SIG-M5 (cell line): ENCODE data around the gene PACSIN1.

Experiments
- DNase-seq: peaks from one replicate; lab custom pipeline; 2025; lab: John Stamatoyannopoulos, UW

Gene PACSIN1

DNA sequence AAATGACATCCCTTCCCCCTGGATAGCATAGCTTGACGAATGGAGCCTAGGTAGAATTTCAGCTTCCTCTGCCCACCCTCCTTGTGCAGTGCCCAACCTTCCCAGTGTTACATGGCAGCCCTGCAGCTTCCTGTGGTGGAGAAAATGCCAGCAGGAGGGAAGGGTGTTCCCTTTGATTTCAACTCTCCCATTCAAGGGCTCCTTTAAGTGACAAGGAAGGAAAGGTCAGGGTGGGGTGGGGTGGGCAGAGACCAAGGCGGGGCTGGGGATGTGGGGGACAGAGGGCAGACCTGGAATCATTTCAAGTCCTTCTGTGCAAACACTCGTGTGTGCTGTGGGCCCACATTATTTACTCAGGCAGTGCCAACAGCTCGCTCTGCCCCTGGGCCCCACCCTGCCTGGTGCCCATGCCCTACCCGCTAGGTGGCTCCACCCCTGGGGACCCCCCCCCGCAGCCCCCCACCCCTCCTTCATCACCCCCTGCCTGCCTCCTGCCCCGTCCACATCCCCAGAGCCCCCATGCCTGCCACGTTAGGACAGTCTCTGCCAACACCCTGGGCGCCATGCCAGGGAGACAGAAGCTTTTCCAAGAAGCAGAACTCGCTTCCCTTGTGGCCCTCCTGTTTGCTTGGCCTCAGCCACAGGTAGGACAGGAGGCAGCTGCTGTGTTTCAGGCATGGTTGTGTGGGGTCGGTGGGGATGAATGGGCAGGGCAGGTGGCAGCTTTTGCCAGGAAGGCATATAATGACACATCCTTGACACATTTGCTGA, 80.9 kb downstream of the PACSIN1 start:
- DNase-seq, result no peak

DNA sequence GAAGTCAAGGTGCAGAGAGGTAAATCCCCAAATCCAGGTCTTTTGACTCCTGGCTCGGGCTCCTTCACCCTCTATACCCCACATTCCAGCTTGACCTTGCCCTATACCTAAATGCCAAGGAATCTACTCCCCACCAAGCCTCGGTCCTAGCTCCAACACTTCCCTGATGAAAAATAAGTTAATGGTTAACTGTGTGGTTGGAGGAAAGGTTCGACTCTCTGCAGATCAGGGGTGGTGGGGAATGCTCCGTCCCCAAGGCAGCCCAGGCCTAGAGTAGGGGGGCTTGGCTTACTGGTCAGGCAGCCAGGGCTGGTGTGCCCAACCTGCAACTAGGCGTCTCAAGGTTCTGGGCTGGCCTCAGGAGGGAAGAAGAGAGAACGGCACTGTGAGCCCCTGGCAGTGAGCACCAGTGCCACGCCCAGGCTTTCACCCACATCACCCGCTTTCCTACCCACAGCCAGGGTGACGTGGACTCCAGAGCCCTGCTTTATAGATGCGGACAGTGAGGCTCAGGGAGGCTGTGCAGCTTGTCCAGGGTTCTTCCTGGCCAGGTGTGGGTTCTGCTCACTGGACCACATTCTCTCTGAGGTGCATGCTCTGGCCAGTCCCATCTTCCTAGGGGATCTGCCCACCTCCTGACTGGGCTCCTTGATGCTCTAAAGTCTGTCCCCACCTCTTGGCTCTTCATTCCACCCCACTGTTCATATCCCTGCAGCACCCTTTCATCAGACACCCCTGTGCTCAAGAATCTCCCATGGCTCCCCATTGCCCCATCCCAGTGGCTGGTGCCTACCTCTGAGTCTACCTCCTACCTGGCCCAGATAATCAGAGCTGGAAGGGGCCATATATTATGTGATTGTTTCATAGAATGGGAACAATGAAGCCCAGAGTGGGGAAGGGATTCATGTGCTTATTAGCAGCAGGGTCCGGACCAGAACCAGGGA, 82.1 kb downstream of the PACSIN1 start:
- DNase-seq, result no peak

DNA sequence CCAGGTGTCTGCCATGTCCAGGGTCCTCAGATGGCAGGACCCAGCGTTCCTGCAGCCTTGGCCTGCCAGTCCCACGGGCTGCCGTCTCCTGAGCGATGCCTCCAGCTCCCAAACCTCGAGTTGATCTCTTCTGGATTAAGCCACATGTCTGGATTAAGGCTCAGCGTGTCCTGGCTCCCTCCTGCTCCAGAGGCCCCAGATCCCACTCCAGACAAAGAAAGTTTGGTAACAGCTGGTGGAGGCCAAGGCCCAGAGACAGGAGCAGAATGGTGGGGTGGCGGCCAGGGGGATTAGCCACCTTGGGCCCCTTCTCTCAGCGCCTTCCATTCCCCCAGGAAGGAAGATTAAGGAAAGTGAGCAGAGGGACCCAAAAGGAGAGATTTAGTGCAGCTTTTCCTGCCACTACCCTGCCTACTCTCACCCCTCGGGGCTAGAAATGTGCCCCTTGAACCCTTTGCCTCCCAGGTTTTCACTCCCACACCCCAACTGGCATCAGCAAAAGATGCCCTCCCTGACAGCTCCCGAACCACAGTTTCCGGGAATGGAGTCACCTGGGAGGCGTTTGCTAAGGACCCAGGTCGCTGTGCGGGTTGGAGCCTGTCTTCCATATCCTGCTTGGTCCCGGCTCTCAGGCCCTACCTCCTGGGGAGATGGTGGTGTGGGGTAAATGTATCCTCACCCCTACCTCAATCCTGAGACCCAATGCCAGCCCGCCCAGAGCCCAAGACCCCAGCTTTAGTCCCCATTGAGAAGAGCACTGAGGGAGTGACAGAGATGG, 83.3 kb downstream of the PACSIN1 start:
- DNase-seq, result no peak

DNA sequence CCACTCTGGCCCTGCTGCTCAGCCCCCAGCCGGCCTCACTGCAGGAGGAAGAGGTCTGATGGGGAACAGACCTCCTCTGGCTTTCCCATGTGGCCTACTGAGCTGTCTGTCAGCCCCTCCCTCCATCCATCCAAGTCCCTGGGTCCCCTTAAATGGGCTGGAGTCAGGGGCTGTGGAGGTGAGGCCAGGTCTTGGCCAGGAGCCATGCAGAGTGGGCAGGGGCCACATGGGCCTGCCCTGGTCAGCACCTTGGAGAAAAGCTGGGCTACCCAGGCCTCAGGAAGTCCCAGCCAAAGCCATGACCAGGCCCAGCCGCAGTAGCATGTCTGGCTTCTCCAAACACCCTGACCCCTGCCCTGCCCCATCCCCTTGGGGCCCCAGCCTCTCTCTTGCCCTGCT, 83.9 kb downstream of the PACSIN1 start:
- DNase-seq, result no peak

DNA sequence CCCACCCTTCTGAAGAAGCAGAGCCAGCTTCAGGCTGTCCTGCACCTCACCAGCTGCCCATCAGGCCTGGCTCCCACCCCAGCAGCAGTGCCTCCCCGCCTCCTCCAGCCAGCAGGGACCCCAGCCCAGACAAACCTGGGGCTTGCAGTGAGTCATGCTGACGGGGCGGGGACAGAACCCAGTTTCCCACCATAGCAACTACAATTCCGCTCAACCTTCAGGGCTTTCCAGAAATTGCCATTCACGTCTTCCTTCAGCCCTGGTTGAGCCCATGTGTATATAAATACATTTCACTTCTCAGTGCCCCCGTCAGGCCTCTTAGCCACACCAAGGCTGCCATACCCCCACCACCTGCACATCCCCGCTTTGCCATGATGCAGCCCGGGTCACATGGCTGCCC, 85.8 kb downstream of the PACSIN1 start:
- DNase-seq, result no peak

DNA sequence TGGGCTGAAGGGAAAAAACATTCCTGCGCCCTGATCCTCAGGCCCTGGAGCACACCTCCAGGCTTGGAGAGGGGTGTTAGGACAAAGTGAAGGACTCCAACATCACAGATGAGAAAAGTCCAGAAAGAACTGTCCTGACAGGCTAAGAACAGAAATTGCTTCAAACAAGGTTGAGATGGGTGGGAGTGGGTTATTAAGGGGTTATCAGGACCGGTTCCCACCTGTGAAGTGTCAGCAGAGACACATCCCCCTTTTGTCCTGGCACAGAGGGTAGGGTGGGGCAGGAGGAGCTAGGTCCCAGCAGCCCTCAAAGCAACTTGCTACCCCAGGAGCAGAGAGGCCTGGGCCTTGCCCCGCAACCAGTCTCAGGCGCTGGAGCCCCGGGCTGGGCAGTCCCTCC, 86.7 kb downstream of the PACSIN1 start:
- DNase-seq, result no peak

DNA sequence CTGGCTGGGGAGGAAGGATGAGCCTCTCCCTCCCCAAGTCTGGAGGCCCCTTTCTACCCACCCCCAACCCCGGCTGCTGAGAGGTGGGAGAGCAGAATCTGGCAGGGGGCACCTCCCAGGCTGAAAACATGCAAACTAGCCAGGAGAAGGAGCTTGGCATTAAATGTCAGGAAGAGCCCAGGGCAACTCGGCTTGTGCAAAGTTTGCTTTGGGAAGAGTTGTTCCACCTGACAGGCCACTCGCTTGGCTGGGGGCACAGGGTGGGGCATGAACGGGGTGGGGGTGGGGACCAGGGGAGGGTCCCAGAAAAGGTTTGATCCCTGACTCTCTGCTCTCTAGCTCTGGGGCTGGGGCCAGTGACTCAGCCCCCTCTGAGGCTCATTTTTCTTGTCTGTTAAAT, 87.3 kb downstream of the PACSIN1 start:
- DNase-seq, result no peak

DNA sequence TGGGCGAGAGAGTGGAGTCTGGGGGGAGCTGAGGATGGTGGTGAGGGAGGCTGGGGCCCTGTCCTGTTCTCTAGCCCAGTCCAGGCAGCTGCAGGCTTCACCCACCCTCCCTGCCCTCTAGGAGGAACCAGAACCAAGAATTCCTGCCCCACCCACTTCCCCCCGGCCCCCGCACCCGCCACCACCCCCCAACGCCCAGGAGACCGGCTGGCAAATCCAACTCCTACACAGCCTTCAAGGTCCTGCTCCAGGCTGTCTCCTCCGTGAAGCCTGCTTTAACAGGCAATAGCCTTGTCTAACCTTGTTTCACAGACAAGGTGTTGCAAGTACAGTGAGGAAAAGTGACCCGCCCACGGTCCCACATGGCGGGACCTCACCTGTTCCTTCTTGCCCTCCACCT, 87.9 kb downstream of the PACSIN1 start:
- no peak for DNase-seq

DNA sequence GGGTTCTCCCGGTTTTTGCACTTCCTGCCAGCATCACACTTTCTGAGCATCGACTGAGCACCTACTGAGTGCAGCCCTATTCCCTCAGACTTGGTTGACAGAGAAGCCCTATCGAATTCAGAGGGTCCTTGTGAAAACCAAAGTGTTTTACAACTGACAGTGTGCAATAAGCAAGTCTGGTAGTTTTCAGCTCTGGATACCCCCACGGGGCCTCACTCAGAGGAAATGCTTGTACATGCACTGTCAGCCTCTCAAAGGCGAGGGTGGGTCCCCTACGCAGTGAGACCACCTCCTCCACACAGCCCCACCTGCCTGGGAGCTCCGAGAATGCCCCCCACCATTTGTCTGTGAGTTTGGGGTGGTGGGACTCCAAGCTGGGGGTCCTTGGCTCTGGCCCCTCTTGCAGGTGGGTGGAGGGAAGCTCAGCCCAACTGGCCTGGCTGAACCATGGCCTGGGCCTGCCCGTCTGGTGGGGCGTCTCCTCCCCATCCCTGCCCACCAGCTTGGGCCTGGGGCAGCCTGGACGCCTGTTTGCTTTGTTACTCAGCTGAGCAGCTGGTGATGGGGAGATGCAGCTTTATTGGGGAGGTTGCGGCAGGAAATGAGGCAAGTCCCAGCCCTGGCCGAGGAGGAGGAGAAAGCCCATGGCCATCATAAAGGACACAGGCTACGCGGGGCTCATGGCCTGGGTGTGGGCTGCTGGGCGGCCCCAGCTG, 88.6 kb downstream of the PACSIN1 start:
- no peak for DNase-seq

DNA sequence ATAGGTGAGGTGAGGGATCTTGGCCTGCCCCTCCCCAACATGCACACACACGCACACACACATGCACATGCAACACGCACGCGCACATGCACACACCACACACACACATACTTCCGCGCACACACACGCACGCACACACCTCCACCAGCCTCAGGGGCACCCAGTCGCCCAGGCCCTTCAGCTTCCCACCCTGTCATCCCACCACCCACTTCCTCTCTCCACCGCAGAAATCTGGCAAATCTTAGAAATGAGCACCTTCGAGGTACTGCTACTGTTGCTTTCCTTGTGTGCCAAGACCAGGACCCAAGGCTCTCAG, 89.1 kb downstream of the PACSIN1 start:
- no peak for DNase-seq

DNA sequence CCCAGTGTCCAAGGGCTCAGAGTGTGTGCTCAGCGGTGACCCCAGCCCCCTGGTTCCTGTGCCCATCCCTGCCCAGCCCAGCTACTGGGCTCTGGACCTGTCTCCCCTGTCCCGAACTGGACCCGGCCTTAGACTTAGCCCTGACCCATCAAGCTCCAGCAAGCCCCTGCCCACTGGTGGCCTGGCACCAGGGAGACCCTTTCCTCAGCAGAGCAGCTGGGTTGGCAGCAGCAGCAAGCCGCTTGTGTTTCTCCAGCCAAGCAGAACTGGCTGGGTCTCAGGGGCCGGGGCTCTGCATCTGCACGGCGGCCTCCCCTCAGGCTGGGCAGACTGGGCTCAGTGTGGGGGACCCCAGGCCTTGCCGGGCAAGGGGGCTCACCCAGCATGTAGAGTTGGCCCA, 89.5 kb downstream of the PACSIN1 start:
- DNase-seq, result no peak

DNA sequence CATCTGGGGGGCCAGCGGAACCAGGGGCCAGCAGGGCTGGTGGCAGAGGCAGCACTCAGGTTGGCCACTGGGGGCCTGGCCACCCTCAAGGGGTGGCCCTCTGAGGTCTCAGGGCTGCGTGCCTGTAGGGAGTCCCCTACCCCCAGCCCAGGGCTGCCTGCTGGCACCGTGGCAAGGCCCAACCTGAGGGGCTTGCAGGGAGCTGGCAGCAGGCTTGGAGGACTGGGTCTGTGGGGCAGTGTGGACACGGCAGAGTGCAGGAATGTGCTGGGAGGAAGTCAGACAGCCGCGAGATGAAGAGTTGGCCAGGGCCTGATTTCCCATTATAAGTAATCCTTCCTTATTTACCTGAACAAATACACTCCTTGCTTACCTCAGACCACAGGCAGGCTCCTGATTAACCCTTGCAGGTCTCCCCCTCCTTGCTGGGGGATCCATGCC, 90.2 kb downstream of the PACSIN1 start, which contains the start of gene SPDEF:
TSS of gene SPDEF (minus strand) at position 299 of the 441 bp plus-strand sequence. CDS start 11,874 bp downstream, outside the sequence.
- no peak for DNase-seq

DNA sequence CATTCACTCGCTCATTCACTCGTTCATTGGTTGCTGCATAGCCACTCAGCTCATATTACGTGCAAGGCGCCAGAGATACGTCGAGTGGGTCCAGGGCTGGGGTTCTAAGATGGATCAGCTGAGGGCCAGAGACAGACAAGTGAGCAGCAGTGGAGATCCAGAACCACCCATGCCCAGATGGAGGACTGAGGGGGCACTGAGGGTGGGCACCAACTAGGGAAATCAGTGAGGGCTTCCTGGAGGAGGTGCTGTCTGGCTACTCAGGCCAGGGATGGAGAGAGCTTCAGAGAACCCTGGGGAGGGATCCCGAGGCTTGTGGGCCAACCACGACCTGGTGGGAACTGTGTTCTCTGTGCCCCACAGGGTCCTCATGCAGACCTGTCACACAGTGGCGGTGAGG, 90.6 kb downstream of the PACSIN1 start:
- DNase-seq, result no peak

DNA sequence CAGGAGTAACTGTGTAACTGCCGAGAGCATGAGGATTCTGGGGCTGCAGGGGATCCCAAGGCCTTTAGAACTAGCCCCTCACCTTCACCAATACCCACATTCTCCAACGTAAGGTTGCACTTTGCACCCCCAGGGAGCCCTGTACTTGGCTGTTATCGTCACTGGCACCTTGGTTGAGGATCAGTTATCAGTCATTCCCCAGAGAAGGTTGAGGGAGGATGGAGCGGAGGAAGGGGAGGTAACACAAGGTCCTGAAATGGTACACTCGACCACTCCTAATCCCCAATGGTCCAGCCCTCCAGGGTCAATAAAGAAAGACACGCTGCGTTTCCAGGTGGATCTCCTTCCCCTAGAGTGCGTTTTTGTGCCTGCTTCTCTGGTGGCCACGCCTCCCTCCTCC, 91.4 kb downstream of the PACSIN1 start:
- DNase-seq, result no peak

DNA sequence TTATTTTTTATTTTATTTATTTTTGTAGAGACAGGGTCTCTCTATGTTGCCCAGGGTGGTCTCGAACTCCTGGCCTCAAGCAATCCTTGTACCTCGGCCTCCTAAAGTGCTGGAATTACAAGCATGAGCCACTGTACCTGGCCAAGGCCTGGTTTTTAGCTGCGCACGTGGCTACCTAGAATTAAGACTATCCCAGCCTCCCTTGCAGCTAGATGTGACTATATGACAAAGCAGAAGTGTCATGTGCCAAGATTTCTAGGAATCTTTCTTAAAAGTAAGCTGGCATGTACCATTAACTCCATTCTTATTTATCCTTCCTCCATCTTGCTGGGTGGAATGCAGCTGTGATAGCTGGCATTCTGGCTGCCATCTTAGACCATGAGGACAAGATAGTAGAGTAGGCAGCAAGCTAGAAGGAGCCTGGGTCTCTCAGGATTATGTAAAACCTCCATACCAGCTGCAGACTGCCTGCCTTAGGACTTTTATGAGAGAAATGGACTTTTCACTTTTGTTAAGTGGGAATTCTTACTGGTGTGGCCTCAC, 92.4 kb downstream of the PACSIN1 start:
- no peak for DNase-seq

DNA sequence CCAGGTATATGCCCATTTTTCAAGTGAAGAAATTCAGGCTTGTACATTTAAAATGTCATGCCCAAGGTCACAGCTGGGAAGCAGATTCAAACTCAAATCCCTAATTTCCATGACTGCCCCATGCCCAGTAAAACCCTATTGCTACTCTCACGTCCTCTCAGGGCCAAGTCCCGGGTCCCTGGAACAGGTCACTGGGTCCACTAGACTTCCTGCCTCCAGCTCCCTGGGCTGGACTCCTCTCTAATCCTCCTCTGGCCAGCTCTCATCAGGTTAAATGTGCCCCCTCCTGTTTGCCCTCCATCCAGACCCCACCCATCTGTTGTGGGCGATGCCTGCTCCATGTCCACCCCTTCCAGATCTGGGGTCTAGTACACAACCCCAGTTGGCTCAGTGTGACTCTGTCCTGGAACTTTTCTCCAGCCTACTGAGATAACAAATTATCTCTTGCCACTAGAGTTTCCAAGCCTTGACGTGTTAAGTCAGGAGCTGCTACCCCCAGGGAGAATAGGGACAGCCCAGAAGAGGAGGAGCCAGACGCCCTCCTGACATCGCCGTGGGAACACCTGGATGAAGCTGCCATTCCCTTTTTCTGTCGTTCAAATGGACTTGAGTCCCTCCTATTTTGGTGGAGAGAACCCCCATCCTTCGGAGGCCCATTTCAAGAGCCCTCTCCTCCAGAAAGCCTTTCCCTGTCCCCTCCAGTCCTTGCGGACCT, 93.9 kb downstream of the PACSIN1 start:
- DNase-seq, result no peak

DNA sequence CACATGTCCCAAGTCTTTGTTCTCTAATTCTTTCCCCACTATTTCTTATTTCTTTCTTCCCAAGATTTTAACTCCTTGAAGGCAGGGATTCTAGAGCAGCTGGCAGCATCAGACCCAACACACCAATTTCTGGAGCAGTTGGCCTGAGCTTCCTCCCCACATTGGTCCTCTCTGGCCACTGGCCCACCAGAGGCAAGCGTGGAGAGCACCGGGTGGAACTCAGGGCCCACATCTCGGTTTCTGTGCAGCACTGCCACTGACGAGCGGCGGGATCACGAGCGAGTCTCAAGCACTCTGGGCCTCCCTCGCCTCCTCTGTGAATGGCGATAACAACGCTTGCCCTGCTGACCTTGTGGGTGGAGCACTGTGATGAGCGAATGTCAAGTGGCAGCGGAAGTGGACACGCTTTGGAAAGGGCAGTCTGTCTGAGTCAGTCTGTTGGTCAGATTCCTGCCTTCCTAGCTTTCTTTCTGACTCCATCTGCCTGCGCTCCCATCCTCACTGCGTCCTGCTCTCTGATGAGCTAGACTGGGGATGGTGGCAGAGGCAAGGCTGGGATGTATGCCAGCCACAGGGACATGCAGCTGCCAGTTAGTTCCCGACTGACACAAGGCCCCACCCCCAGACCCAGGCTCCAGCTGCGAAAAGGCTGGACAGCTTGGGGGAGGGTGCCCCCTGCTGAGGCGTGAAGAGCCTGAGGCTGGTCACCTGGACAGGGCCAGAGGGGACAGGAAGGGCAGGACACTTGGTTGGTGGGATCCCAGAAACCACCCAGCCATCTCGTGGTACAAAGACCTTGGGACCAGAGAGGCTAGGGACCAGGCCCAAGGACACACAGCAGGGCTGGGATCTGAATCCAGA, 94.7 kb downstream of the PACSIN1 start:
- no peak for DNase-seq

DNA sequence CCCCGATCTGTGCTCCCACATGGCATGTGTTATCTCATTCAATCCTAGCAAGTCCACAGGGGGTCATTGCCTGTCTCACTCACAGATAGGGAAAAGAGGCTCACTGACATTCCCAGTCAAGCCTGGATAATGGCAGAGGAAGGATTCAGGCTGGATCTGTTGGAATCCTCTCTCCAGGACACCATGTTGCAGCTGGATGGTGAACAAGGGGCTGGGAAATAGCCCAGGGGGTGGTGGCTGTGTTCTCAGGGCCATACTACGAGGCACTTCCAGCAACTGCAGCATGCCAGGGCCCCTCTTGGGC, 95.3 kb downstream of the PACSIN1 start:
- DNase-seq, result no peak

DNA sequence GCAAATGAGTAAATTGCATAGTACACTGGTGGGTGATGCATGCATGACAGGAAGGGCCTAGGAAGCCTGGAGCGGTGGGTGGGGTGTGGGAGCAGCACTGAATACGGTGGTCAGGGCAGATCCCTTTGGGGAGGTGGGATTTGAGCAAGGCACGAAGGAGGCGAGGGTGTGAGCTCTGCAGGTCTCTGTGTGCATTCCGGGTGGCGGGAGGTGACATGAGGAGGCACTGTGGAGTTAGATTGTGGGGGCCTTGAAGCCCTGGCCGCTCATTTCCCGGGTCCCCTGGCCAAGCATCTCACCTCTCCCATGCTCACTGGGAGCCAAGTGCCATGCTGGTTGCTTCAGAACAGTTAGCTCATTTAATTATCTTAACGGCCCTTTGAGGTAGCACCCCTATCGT, 96.5 kb downstream of the PACSIN1 start:
- DNase-seq, result no peak

DNA sequence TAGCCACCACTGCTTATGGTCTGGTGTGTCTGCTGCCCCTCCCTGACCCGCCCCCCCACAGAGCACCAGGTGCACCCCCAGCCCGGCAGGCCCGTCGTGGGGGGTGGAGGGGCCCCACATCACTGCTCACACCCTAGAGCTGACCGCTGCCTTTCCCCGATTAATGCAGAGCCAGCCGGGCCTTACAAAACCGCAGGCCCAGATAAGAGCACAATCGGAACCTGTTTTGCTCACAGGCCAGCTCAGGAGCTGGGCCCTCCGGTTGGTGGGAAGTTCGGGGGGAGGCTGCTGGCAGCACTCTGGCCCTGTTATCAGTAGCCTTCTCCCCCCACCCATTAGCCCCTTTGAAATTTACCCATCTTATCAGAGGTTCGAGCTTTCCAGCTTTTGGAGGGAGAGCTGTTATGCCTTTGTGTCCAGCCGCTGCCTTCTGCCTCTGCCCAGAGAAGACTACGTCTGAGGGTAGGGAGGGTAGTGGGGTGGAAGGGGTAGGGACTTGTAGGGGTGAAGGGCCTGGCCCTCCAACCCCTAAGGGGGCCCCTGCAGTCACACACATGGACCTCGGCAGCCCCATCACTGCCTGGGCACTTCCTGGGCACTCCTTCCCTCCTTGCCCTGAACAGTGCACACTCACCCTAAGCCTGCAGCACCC, 97.1 kb downstream of the PACSIN1 start:
- DNase-seq, result no peak
